HG02973 (cell line): ENCODE data around the gene LRIG1.
A peak's percentile ranks its signal among the peaks of the same experiment; 100 is the strongest.

Source experiments
- ATAC-seq: cut with Tn5 transposase; IDR thresholded peaks from one replicate; pipeline ENCODE4 v1.9.1; 2021; ENCODE audit warnings: moderate library complexity; ENCODE audit not compliant: unreplicated experiment

The LRIG1 gene

DNA sequence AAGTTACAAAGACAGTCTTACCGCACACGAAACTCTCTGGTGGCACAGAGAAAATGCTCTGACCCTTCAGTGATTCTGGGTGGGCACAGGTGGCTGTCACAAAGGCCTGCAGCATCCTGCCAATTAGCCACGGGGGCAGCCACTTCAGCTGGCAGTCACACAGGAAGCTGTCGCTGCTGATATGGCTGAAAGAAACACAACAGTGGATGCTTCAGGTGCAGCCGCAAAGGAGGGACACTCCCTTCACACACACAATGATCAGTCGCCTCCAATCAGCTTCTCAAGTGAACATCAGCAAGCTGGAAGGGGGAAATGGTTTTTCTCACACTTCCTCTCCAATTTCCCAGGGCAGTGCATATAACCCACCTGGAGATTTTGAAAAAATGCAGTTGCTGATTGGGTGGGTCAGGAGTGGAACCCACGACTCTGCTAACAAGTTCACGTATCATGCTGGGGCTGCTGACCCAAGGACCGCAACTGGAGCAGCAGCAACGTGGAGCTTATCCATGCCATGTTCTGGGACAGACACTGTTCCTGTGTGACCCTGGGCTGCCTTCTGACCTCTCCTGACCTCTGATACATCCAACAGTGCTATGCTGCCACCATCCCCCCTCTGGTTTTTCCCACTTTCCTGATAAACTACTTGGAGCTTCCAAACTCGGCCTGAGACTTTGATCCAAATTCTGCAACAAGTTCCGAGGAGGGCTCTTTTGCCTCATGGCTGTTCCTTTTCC is 106.6 kb downstream of the LRIG1 start:
- peak; percentile 89 for ATAC-seq

DNA sequence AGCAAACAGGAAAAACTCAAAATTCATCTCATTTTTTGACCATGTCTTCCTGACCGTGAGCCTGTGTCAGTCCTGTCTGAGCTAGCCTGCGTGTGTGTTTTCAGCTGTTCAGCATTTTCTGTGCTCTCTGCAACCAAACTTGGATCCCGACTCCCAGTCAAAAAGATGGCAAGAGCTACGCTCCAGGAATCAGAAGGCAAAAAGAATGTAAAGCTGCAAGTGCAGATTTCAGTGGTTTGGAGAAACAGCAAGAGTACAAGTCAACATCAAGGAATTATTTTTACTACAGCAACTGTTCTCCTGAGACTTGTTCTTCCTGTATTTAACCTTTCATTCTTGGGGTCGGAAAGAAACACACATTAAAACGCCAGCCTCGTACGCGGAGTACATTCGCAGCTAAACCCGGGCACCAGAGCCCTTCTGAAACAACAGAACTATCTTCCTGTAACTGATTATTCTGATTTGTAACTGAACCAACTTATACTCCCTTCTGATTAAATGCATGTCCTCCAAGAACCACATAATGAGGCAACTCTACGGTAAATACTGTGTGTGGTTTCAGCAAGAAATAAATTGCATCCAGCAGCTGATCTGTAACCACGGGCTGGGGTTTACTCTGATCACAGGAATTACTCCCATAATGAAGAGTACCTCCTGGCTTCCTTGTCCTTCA is 107.4 kb downstream of the LRIG1 start:
- ATAC-seq = peak; percentile 6

DNA sequence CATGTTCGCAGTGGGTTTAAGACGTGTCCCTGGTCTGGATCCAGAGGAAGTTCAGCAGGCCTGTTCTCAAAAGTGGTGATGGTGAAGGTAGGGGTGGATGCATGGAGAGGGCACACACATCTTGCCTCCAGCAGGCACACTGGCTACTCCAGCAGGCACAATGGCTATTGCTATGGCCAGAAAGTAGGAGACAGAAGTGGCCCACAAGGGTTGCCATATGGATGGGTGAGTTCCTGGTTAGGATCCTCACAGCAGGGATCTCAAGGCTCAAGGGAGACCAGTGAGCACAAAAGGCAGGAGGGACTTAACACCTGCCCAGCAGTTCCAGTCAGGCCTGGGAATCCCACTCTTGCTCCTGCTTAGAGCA is 107.9 kb downstream of the LRIG1 start:
- ATAC-seq = no peak

DNA sequence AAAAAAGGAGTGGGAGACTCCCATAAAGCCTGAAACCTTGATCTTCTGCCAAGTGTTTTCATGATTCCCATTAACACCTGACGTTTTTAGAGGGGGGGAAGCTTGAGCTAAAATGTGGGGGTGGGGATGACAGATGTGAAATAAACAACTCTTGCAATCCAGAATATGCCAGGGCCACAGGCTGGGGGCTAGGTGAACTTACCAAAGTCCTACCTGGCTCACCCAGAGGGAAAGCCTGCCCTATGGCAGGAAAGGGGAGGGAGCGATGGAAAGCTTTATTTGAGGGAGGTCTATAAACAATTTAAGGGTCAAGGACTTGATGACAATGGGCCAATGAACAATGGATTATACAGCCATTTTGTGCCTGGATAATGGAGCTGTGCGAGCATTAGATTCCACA is 108.3 kb downstream of the LRIG1 start:
- no peak for ATAC-seq

DNA sequence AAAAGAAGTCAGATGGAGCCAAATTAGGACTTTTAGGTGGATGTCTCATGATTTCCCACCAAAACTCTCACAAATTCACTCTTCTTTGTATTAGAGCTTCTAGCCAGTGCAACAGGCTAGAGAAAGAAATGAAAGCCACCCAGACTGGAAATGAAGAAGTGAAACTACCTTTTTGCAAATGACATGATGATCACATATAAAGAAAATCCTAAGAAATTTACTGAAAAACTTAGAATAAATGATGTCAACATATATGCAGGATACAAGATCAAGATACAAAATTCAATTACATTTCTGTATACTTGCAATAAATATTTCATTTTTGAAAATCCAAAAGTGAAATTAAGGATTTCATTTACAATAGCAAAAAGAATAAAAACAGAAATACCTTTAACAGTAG is 110.8 kb downstream of the LRIG1 start:
- ATAC-seq = no peak

DNA sequence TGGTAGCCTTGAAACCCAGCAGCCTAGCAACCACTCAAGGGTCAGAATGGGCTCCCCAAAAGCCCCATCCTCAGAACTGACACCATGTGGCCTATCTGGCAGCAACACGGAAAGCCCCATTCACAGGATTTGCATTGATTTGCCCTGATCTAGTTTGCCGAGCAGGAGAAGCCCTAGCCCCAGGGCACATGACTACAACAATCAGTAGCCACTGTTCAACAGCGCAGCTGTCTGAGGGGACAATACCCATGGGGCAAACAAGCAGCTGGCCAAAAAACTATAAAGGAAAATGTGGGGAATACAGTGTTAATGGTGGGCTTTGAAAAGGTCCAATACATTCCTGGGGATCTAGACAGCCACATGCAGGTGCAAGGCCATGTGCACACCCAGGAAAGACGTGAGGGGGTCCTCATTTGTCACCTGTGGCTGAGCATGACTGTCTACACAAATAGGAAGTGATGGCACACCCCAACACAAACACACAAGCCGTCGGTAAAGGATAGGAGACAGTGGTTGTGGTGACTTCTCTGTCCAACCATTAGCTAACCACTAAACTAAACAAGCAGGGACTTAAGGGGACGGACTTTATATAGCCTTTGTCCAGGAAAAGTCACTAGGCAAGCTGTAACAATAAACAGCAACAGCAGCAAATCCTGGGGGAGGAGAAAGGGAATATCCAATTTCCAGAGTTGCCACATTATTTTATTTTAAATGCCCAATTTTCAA is 113.7 kb downstream of the LRIG1 start:
- peak; percentile 53 for ATAC-seq

DNA sequence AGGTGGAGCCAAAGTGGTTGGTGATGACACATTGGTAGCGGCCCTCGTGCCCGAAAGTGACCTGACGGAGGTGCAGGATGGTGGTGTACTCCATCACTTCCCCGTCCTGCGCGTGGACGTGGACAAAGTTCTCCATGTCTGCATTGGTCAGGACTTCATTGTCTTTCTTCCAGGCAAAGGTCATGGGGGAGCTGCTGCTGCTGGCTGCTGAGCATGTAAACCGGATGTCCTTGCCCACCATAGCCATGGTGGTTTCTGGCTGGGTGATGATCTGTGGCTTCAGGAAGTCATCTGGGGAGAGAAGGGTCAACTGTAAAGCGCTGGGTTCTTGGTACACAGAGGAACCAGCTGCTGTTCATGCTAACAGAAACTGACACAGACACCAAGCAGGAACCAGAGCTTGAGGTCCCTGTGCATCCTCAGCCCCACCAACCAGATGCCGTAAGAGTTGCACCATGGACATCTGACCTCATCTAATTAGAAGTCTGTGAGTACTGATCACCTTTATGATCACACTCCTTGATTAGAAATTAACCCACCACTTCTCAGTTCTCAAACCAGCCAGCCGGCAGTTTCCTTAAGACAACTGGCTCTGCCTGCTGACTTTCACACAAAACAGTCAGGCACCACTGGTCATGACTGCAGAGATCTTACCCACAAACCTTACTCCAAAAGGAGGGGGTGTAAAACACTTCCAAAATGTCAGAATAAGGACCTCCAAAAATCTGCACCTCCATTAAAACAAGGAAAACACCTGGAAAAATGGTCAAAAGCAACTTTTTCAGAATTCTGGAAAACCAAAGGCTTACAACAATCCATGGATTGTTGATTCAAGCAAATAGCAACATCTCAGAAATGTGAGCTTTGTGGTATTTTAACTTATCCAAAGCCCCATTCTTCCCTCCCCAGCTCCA is 114.6 kb downstream of the LRIG1 start:
- peak; percentile 84 for ATAC-seq

DNA sequence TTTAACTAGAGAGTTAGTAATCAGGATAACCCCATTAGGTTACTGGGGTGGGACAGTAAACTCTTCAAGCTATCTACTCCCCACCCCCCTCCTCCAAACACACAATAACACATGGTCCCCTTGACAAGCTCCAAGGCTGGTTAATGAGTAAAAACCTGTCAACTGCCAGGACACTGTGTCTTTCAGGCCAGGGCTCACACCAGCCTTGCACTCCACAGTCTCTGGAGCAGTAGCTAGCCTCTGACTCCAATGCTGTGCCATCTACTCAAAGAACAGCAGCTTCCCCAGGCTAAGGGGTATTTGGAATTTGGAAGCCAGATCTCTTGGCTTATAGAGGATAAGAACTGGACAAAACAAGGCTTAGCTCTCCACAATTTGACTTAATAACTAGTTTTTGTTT is 115.8 kb downstream of the LRIG1 start:
- ATAC-seq = no peak

DNA sequence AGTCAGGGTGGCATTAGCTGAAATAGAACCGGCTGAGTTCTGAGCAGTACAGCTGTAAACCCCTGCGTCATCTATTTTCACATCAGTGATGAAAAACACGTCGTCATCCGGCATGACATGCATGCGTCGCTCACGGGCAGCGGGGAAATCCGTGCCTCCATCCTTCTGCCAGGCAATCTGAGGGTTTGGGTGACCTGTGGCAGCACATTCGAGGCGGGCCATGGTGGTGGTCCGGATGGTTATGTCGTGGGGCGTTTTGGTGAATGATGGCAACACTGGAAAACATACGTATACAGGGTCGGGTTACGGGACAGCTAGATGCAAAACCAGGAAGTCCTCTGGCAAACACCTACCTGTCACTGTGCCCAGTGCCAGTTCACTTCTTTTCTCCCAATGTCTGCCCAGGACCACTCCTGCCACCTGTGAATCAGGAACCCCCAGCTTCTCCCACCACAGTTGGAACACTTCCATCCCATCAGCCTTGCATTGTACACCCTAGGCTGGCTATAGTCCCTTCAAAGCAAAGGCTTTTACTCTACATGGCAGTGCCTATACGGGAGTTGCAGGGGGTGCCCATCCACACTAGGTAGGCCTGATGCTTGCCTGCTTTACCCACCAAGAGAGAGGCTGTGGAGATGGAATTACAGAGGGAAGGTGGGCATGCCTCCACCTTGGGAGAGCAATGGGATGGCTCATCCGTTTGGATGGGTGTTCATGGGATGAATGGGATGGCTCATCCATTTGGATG is 116.7 kb downstream of the LRIG1 start:
- no peak for ATAC-seq

DNA sequence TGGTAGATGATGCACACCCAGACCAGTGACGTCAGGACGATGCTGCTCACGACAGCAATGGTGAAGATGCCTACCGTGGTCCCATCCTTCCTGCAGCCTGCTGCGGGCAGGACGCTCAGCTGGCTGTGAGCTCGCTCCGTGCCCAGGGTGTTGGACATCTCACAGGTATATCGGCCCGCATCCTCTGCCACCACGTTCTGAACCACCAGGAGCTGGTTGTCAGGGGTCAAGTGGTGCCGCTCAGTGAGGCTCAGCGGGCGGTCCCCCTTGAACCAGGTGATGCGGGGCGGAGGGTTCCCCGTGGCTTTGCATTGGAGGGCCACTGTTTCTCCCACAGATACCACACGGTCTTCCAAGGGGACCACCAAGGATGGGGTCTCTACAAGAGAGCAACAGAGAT is 117.8 kb downstream of the LRIG1 start:
- no peak for ATAC-seq

DNA sequence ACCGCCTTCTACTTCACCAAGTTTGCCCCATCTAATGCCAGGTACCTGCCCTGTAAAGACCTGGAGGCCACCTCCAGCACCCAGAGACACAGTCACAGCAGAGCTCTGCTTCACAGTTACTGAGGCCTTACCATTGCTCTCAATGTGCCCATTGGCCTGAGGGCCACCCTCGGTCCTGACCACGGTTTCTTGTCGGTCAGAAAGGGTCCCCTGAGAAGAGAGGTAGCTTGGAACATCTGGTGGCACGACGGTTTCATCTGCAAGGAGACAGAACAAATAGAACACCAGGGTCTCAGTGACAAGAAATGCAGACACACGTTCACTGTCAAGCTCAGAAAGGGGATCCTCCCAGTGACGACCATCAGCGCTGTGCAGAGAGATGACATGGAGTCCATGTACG is 118.7 kb downstream of the LRIG1 start:
- ATAC-seq = no peak

DNA sequence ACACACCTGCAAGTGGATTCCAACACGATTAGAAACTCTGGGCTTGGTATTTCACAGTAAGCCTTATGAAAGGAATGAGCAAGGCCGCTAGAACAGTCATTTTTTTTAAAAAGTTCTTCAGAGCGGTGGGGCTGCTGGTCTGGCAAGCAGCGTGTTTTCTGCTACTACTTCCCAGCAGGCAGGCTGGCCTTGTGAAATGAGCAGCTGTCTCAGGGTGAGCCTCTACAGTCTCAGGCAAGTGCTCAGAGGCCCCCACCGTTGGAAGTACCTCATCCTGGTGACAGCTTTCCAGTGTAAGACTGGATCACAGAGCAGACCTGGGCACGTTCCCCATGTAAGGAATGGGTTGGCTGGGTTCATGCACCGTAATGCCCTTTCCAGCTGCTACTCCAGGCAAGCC is 119.2 kb downstream of the LRIG1 start:
- ATAC-seq = no peak

DNA sequence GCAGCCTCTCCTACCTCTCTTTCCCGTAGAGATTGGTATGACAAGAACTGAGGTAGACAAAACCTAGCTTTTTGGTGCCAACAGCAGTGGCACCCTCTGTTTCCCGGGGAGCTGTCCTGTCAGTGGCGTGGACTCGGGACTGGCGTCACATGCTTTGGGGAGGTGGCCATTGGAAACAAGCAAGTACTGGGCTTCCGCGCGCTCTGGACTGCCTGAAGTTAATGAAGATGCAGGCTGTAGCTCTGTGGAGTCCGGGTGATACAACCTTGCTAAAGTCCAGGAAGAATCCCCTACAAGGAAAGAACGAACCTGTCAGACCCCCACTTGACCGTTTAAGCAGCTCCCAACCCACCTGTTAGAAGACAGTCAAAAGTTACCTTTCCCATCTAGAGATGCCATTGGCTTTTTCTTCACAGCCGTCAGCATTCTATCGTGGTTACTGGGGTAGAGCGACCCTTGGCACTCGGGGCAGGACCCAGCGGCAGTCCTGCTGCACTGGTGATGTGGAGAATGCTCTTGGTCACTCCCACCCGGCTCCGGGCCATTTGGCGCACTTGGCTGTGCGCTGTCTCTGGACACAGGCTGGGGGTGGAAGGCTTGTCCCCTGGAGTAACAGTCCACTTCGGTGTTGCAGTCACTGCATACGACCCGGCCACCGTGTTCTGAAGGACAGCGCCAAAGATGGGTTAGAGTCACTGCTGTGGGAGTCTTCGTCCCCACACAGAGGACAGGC is 120.5 kb downstream of the LRIG1 start:
- ATAC-seq = no peak

DNA sequence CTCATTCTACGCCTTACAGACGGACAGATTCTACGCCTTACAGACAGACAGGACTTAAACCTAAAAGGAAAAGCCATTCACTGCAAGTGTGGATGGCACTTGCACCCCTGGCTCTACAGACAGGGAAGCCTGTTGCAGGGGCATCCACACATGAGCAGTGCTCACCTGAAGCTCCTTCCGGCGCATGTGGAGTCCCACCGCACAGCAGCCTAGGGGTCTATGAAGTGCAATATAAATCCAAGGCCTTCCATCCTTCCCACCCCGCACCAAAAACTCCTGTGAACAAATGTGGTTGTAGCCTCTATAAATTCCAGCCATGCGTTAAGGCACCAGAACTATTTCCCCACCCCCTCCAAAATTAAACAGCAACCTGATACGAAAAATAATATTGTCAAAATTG is 121.3 kb downstream of the LRIG1 start:
- no peak for ATAC-seq

DNA sequence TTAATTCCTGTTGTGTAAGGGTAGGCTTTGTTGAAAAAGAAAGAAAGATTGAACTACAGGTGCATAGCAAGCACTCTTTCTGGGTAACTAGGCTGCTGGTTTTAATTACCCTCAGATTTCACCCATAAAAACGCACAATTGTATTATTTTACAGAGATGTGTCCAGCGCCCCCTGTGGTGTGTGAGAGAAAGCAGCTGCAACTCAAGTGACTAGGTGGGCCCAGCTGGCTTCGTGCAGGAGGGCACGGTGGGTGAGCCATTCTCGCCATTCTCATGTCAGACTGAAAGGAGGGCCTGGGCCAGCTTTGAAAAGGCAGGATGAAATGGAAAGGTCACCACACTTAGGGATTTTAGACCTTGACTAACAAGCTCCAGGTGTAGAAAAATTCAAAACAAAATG is 122.6 kb downstream of the LRIG1 start:
- no peak for ATAC-seq

DNA sequence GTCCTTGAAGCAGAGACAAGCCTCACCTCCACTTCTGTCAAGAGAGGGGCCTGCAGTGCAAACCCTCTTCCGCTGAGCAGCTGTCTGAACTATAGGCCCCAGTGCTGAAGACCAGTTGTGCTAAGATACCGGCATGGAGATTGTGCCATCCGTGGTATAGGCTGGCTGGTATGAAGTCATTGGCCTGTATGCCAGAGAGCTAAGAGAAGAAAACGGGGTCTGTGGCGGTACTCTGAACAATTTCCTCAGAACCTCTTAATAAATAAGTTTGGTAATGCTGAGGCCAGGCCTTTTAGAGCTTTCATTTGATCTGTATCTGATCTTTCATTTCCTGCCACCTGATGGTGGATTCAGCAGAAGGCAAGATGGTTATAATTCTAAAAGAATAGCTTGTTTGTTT is 123.0 kb downstream of the LRIG1 start:
- no peak for ATAC-seq

DNA sequence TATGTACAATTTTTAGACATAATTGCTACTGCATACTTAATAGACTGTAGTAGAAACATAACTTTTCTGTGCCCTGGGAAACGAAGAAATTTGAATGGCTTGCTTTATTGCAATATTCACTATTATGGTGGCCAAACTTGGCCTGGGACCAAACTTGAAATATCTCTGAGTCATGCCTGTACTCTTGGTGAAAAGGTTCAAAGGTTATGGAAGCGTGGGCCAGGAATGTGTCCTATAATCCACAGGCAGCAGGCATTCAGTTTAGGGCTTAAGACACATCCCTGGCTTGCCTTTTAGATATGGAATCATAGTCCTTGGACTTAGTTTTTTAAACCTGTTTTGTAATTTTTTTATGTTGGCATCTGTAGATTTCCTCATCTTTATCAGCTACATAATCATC is 124.3 kb downstream of the LRIG1 start:
- no peak for ATAC-seq

DNA sequence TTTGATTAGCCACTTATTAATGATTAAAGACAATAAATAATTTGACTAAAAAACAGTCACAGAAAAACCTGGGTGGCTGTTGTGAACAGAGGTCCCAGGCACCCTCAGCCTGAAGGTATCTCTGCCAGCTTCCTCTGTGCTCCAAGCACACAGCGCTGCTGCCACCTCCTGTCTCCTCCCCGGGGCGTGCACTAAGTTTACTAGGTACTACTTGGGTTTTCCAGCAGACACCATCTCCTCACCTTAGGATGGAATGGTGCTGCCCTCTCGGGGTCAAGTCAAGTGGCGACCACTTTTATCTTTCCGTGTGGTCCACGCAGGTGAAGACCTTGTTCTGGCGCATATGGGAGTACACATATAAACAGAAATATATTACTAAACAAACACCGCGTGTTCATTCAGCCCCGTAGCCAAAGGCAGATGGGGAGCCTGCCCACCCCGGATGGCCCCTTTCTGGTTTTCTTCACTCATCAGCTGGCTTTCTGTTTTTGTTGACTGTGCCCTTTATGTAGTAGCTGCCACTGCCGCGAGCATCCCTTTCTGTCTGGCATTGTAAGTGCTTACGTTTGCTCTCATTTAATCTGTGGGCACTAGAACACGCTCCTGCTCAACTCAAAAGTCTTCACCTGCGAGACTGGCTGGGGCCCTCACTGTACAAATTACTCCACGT is 128.0 kb downstream of the LRIG1 start:
- no peak for ATAC-seq

DNA sequence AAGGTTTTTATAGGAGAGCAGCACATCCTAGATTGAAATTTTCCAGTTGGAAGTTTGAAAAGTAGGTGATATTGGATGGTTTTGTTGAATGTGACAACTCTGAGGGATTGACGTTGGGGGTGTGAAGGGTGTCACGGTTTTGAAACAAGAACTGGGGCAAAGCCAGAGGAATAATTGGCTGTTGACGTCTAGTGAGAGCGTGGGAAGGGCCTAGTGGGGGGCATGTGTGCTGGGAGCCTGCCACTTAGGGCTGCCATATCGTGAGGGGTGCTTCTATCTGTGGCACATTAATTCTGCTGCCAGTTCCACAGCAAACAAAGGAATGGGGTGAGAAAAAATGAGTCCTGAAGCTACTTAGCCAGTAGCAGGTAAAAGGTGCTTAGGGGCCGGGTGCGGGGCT is 129.4 kb downstream of the LRIG1 start:
- ATAC-seq = no peak
